Measurements from ENCODE around the gene HOXA5. TPM values are rescaled to one million over a fixed set of nuclear protein-coding genes. Genes with fewer than 3 reads are reported as not detected.

The HOXA5 gene
- total RNA-seq, 1 experiment from 2014 or later = 6.7 TPM

DNA sequence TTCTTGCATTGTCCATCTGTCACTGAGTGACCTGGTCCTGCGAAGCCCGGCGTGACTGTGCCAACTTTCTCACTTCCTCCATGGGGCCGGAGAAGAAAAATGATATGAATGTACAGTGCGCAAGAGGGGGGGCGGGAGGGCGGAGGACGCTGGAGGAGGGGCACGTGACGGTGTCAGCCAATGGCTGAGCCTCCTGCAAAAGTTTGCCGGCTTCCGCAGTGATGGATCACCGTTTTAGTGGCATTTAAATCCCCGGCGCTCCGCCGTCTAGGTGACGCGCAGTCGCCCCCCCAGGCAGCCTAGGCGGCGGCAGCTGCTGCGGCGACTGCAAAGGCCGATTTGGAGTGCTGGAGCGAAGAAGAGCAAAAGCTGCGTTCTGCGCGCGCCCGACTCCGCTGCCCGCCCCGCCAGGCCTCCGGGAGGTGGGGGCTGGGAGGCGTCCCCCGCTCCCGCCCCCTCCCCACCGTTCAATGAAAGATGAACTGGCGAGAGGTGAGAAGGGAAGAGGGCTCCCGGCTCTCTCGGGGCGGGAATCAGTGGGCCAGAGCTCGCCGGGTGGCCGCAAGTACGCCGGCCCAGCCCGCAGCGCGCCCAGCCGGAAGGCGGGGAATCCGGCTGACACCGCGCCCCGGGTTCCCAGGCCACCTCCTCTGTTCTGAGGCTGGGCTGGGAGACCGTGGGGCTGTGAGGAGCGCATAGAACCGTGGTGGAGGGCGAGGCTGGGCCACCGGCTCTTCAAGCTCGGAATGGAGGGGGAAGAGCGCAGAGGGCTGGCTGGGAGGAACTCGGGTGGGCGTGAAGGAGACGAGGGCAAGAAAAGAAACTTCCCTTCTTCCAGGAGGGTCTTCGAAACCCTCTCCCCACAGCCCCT lies 47.3 kb downstream of the HOXA5 start, which contains the start of gene HOXA1:
Gene HOXA1, minus strand, starts transcription at position 104 of the 871 bp plus-strand sequence. Its CDS starts 88 bp downstream, at position 16.
- Histone ChIP-seq H3K36me3 (ENCODE audit: control insufficient read depth in 1 of 2, insufficient read depth in 2 of 2, low read length in 2 of 2) (no peaks in the 10 kb centered on the region), H4K20me1 (ENCODE audit: insufficient read depth) (no peaks in the 10 kb centered on the region), H3K9ac (ENCODE audit: low read length) (peak within 1 kb of the TSS; percentile 76), H3K4me2 (ENCODE audit: low read length) (peak within 1 kb of the TSS; percentile 79), H3K9me2 (ENCODE audit: insufficient read depth) (no peaks in the 10 kb centered on the region), H3K27me3 (ENCODE audit: insufficient read depth, low read length) (no peaks in the 10 kb centered on the region), H2AFZ (ENCODE audit: low read depth, low read length, poor library complexity, severe bottlenecking) (no peak within 1 kb of the TSS), H3K27ac (ENCODE audit: low read depth, low read length) (peak within 1 kb of the TSS; percentile 77), H3K4me1 (ENCODE audit: control insufficient read depth in 1 of 2, insufficient read depth in 2 of 2, low read length in 2 of 2) (peaks cover 10 to 19% of the 10 kb centered on the region in 2 experiments; a peak in 3 of 4 replicates), H3K4me3 (replicated peaks in 1 of 2; ENCODE audit: low read depth in 1 of 2, low read length in 2 of 2) (peak within 1 kb of the TSS; percentile 74 to 86), H3K9me3 (ENCODE audit: control insufficient read depth in 1 of 2, insufficient read depth in 1 of 2, low read depth in 1 of 2, low read length in 2 of 2) (no peaks in the 10 kb centered on the region), H3K79me2 (ENCODE audit: insufficient read depth, low read length) (peaks cover 25% of the 10 kb centered on the region)
- intact Hi-C loops (cut with micrococcal nuclease) = loop anchor here (1.0 kb wide), 1 partner anchor 19 kb away; no protein-coding TSS in a partner anchor
- ChIA-PET RAD21 (ENCODE audit: low non-redundant PET in 1 of 2, low total read pairs in 2 of 2, uncharacterized antibody in 2 of 2, unreplicated experiment in 2 of 2) (interaction anchor here in 1 of 2 experiments (1.3 kb wide), 1 partner anchor 19 kb away, joined by 3 read pairs; no protein-coding TSS in a partner anchor), CTCF (no interaction called here), POLR2A (interaction anchor here (0.6 to 1.9 kb wide), 5 partner anchors 12 to 49 kb away, joined by 3 to 8 read pairs (median 4); no protein-coding TSS in a partner anchor)
- no TSS peak for BruUV-seq (replicated peaks)
- ATAC-seq (peak; percentile 91), DNase-seq (ENCODE audit: low read depth, low spot score) (peak; percentile 80)
- TF ChIP-seq FOSL1 (IDR thresholded peaks at IDR 0.05; ENCODE audit: low read depth) (no peak), ELF1 (IDR thresholded peaks at IDR 0.05; ENCODE audit: borderline replicate concordance, low read depth) (no peak; the same call in 1 of the 2 replicates), RAD21 (IDR thresholded peaks at IDR 0.05; ENCODE audit: low read depth) (no peak; the same call in 1 of the 2 replicates), EZH2phosphoT487 (IDR thresholded peaks at IDR 0.05; ENCODE audit: borderline replicate concordance) (no peak), SRF (IDR thresholded peaks at IDR 0.05; ENCODE audit: low read depth) (no peak), CEBPB (IDR thresholded peaks at IDR 0.05; ENCODE audit: low read depth) (no peak), SIN3A (IDR thresholded peaks at IDR 0.05; ENCODE audit: low read depth) (peak; percentile 68; the same call in 1 of the 2 replicates), POLR2AphosphoS5 (IDR thresholded peaks at IDR 0.05; ENCODE audit: low read depth, low read length) (peak; percentile 74), ZNF274 (IDR thresholded peaks at IDR 0.05; ENCODE audit: low read depth, low read length) (no peak), YY1 (IDR thresholded peaks at IDR 0.05; ENCODE audit: extremely low read depth, insufficient replicate concordance, low read depth, low read length) (peak; percentile 6), EZH2 (IDR thresholded peaks at IDR 0.05) (no peak), EGR1 (IDR thresholded peaks at IDR 0.05; ENCODE audit: low read depth) (no peak), POLR2A (IDR thresholded peaks at IDR 0.05; ENCODE audit: borderline replicate concordance, extremely low read depth, insufficient read depth, insufficient read length) (no peak), JUND (IDR thresholded peaks at IDR 0.05) (no peak), ZFX (IDR thresholded peaks at IDR 0.05) (peak; percentile 60), CBX3 (IDR thresholded peaks at IDR 0.05; ENCODE audit: low read depth) (no peak), TCF7L2 (IDR thresholded peaks at IDR 0.05; ENCODE audit: borderline replicate concordance, extremely low read depth, insufficient read depth, insufficient read length) (peak; percentile 60), SP1 (IDR thresholded peaks at IDR 0.05; ENCODE audit: low read depth) (peak; percentile 56; the same call in 1 of the 2 replicates)
- TF ChIP-seq, protein P1, sequence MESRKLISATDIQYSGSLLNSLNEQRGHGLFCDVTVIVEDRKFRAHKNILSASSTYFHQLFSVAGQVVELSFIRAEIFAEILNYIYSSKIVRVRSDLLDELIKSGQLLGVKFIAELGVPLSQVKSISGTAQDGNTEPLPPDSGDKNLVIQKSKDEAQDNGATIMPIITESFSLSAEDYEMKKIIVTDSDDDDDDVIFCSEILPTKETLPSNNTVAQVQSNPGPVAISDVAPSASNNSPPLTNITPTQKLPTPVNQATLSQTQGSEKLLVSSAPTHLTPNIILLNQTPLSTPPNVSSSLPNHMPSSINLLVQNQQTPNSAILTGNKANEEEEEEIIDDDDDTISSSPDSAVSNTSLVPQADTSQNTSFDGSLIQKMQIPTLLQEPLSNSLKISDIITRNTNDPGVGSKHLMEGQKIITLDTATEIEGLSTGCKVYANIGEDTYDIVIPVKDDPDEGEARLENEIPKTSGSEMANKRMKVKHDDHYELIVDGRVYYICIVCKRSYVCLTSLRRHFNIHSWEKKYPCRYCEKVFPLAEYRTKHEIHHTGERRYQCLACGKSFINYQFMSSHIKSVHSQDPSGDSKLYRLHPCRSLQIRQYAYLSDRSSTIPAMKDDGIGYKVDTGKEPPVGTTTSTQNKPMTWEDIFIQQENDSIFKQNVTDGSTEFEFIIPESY (IDR thresholded peaks at IDR 0.05; ENCODE audit: extremely low read depth, insufficient replicate concordance, low read length) = no peak
- TF ChIP-seq, protein P2, sequence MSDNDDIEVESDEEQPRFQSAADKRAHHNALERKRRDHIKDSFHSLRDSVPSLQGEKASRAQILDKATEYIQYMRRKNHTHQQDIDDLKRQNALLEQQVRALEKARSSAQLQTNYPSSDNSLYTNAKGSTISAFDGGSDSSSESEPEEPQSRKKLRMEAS (IDR thresholded peaks at IDR 0.05) = peak; percentile 56
- TF ChIP-seq, protein P3, sequence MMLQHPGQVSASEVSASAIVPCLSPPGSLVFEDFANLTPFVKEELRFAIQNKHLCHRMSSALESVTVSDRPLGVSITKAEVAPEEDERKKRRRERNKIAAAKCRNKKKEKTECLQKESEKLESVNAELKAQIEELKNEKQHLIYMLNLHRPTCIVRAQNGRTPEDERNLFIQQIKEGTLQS (IDR thresholded peaks at IDR 0.05) = no peak
- TF ChIP-seq, protein P4, sequence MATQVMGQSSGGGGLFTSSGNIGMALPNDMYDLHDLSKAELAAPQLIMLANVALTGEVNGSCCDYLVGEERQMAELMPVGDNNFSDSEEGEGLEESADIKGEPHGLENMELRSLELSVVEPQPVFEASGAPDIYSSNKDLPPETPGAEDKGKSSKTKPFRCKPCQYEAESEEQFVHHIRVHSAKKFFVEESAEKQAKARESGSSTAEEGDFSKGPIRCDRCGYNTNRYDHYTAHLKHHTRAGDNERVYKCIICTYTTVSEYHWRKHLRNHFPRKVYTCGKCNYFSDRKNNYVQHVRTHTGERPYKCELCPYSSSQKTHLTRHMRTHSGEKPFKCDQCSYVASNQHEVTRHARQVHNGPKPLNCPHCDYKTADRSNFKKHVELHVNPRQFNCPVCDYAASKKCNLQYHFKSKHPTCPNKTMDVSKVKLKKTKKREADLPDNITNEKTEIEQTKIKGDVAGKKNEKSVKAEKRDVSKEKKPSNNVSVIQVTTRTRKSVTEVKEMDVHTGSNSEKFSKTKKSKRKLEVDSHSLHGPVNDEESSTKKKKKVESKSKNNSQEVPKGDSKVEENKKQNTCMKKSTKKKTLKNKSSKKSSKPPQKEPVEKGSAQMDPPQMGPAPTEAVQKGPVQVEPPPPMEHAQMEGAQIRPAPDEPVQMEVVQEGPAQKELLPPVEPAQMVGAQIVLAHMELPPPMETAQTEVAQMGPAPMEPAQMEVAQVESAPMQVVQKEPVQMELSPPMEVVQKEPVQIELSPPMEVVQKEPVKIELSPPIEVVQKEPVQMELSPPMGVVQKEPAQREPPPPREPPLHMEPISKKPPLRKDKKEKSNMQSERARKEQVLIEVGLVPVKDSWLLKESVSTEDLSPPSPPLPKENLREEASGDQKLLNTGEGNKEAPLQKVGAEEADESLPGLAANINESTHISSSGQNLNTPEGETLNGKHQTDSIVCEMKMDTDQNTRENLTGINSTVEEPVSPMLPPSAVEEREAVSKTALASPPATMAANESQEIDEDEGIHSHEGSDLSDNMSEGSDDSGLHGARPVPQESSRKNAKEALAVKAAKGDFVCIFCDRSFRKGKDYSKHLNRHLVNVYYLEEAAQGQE (IDR thresholded peaks at IDR 0.05; ENCODE audit: low read depth) = no peak
